HG03039 (cell line): ENCODE data around the gene ZNF184.
A peak's percentile ranks its signal among the peaks of the same experiment; 100 is the strongest.

Source experiments
- ATAC-seq: cut with Tn5 transposase; IDR thresholded peaks from one replicate; pipeline ENCODE4 v1.9.1; 2021; ENCODE audit warnings: mild to moderate bottlenecking, moderate library complexity; ENCODE audit not compliant: unreplicated experiment

ZNF184 gene

GRCh38 chr6:27472617-27473400, at the start of gene ZNF184:
TSS of gene ZNF184 (minus strand) at chr6:27473105. CDS start at chr6:27472294, 811 bp downstream.
- ATAC-seq, result peak; percentile 88

GRCh38 chr6:27518881-27519795, 46.2 kb upstream of the ZNF184 start:
- ATAC-seq, result peak; percentile 64

GRCh38 chr6:27517928-27518787, 45.3 kb upstream of the ZNF184 start:
- ATAC-seq, result no peak

GRCh38 chr6:27517238-27517637, 44.3 kb upstream of the ZNF184 start:
- no peak for ATAC-seq

GRCh38 chr6:27514906-27515495, 42.1 kb upstream of the ZNF184 start:
- no peak for ATAC-seq

GRCh38 chr6:27512525-27512924, 39.6 kb upstream of the ZNF184 start:
- ATAC-seq, result no peak

GRCh38 chr6:27507041-27507956, 34.4 kb upstream of the ZNF184 start:
- ATAC-seq, result no peak

- no peak for ATAC-seq
Measured at GRCh38 chr6:27505209-27506027, 32.5 kb upstream of the ZNF184 start.

- no peak for ATAC-seq
Measured at GRCh38 chr6:27503436-27504030, 30.6 kb upstream of the ZNF184 start.

- ATAC-seq, result no peak
Measured at GRCh38 chr6:27502508-27503435, 29.9 kb upstream of the ZNF184 start.

- ATAC-seq, result no peak
Measured at GRCh38 chr6:27501187-27501586, 28.3 kb upstream of the ZNF184 start.

GRCh38 chr6:27500177-27500576, 27.3 kb upstream of the ZNF184 start:
- no peak for ATAC-seq

- ATAC-seq, result peak; percentile 49
Measured at GRCh38 chr6:27495386-27496135, 22.7 kb upstream of the ZNF184 start.

- no peak for ATAC-seq
Measured at GRCh38 chr6:27494987-27495385, 22.1 kb upstream of the ZNF184 start.

- no peak for ATAC-seq
Measured at GRCh38 chr6:27494103-27494502, 21.2 kb upstream of the ZNF184 start.

GRCh38 chr6:27492631-27493190, 19.8 kb upstream of the ZNF184 start:
- ATAC-seq, result no peak
